CD4-positive, alpha-beta T cell (primary cell): Measurements from ENCODE around the gene VPS13D. TPM values are rescaled to one million over a fixed set of nuclear protein-coding genes. Genes with fewer than 3 reads are reported as not detected.

Experiments used
- ATAC-seq: fragments of 200-7000 bp; cut with Tn5 transposase; one replicate; pipeline ENCODE4 v1.10.0; 2022; ENCODE audit warnings: mild to moderate bottlenecking; ENCODE audit not compliant: poor library complexity
- CTCF ChIA-PET: fragments of 350-600 bp; sonication (Branson Sonifier 250); formaldehyde crosslinking; loops from one replicate; lab custom pipeline; 2021; ENCODE audit warnings: antibody characterized with exemption, inconsistent platforms; lab: Charles Lee
- POLR2A ChIA-PET: fragments of 350-600 bp; sonication (Branson Sonifier 250); formaldehyde crosslinking; loops from one replicate; lab custom pipeline; 2021; ENCODE audit warnings: antibody characterized with exemption, inconsistent platforms; lab: Charles Lee
- DNase-seq, 14 experiments: peaks; one replicate each; pipeline ENCODE4 v3.0.0-alpha.2; 2013 to 2020; ENCODE audit warnings: mixed read lengths in 2 of 14
- H3K27ac ChIP-seq, 2 donors: one replicate each; pipeline versions ENCODE4 v1.5.1 to v1.7.0; 2013; ENCODE audit warnings: low read length in 2 of 2, low read depth in 1 of 2, mild to moderate bottlenecking in 1 of 2
- H3K27me3 ChIP-seq, 2 experiments: 1 replicate in 1 of 2; 2 replicates in 1 of 2; pipeline versions ENCODE4 v1.6.1 to v1.7.0; 2013; ENCODE audit warnings: low read length in 2 of 2, control low read depth in 1 of 2, mild to moderate bottlenecking in 1 of 2, moderate library complexity in 1 of 2; ENCODE audit not compliant: insufficient read depth in 2 of 2, control insufficient read depth in 1 of 2
- H3K36me3 ChIP-seq: one replicate; pipeline ENCODE4 v1.6.1; 2013; ENCODE audit warnings: low read length, control low read depth; ENCODE audit not compliant: insufficient read depth
- H3K4me1 ChIP-seq: one replicate; pipeline ENCODE4 v1.6.1; 2013; ENCODE audit warnings: low read length, control low read depth; ENCODE audit not compliant: insufficient read depth
- H3K4me3 ChIP-seq: one replicate; pipeline ENCODE4 v1.5.1; 2013; ENCODE audit warnings: mild to moderate bottlenecking, low read length, moderate library complexity
- H3K9me3 ChIP-seq, 2 experiments: 1 replicate in 1 of 2; 2 replicates in 1 of 2; pipeline versions ENCODE4 v1.6.1 to v1.7.0; 2013; ENCODE audit warnings: low read length in 2 of 2, mild to moderate bottlenecking in 2 of 2, control low read depth in 1 of 2, moderate library complexity in 1 of 2; ENCODE audit not compliant: control insufficient read depth in 1 of 2, insufficient read depth in 1 of 2
- H3K27ac Mint-ChIP-seq: one replicate; pipeline ENCODE4 v1.8.0; 2020; ENCODE audit warnings: mixed read lengths
- H3K27me3 Mint-ChIP-seq: one replicate; pipeline ENCODE4 v1.8.0; 2021; ENCODE audit warnings: mixed read lengths
- H3K36me3 Mint-ChIP-seq: one replicate; pipeline ENCODE4 v1.8.0; 2021; ENCODE audit warnings: low read depth, mixed read lengths
- H3K4me1 Mint-ChIP-seq: one replicate; pipeline ENCODE4 v1.8.0; 2021; ENCODE audit warnings: low read depth, mixed read lengths
- H3K4me3 Mint-ChIP-seq: one replicate; pipeline ENCODE4 v1.8.0; 2020; ENCODE audit warnings: mild to moderate bottlenecking, mixed read lengths
- H3K9me3 Mint-ChIP-seq: one replicate; pipeline ENCODE4 v1.8.0; 2020; ENCODE audit warnings: mixed read lengths
- CTCF ChIP-seq: fragments of 200-600 bp; IDR thresholded peaks from one replicate; pipeline ENCODE4 v1.8.0; 2022; ENCODE audit warnings: antibody characterized with exemption, mild to moderate bottlenecking
- intact Hi-C, 2 experiments: fragments of 100-400 bp; cut with DNase I in 1 of 2; cut with micrococcal nuclease in 1 of 2; formaldehyde crosslinking; loops; one replicate each; pipeline versions ENCODE4 v1.15.1 to v1.9.0; 2023 to 2025; cut with DNase I, micrococcal nuclease
- total RNA-seq, 174 experiments: library from RNA in 2 of 174; stranded (reverse) in 2 of 174; gene quantifications; one replicate each; pipeline ENCODE4 v1.2.3 and lab custom pipeline; 2021 to 2026

Gene VPS13D
- total RNA-seq, 2 experiments from 2014 or later: 63.0 to 67.3 TPM

GRCh38 chr1:12424793-12425192, 195.0 kb downstream of the VPS13D start:
- H3K36me3 Mint-ChIP-seq: peaks cover 64% of the 10 kb centered on the region
- Histone ChIP-seq H3K27ac (no peak overlapping the region), H3K27me3 (no peaks in the 10 kb centered on the region), H3K36me3 (peaks cover 8% of the 10 kb centered on the region), H3K4me1 (no peaks in the 10 kb centered on the region), H3K9me3 (no peaks in the 10 kb centered on the region), H3K4me3 (no peak overlapping the region)
- no peak for TF ChIP-seq CTCF
- ATAC-seq (no peak), DNase-seq (no peak)
- no peak overlapping the region for H3K4me3 Mint-ChIP-seq
- POLR2A ChIA-PET: interaction anchor here (0.6 to 1.0 kb wide), 2 partner anchors 54 to 275 kb away, joined by 3 read pairs; no protein-coding TSS in a partner anchor
- H3K27ac Mint-ChIP-seq: no peak overlapping the region
- H3K27me3 Mint-ChIP-seq: no peaks in the 10 kb centered on the region
- H3K4me1 Mint-ChIP-seq: peaks cover 21% of the 10 kb centered on the region
- H3K9me3 Mint-ChIP-seq: no peaks in the 10 kb centered on the region
- intact Hi-C loops: no loop called here
- CTCF ChIA-PET: no interaction called here

- no peak for TF ChIP-seq CTCF
- DNase-seq (no peak), ATAC-seq (no peak)
- H3K9me3 ChIP-seq: no peaks in the 10 kb centered on the region
- H3K36me3 Mint-ChIP-seq: peaks cover 53% of the 10 kb centered on the region
- no peaks in the 10 kb centered on the region for H3K4me1 ChIP-seq
- intact Hi-C loops: no loop called here
- peaks cover 19% of the 10 kb centered on the region for H3K4me1 Mint-ChIP-seq
- ChIA-PET CTCF (no interaction called here), POLR2A (no interaction called here)
- no peaks in the 10 kb centered on the region for H3K27me3 Mint-ChIP-seq
- no peaks in the 10 kb centered on the region for H3K27me3 ChIP-seq
- peaks cover 3% of the 10 kb centered on the region for H3K36me3 ChIP-seq
- no peaks in the 10 kb centered on the region for H3K9me3 Mint-ChIP-seq
- H3K4me3 Mint-ChIP-seq: no peak overlapping the region
- no peak overlapping the region for H3K4me3 ChIP-seq
- no peak overlapping the region for H3K27ac ChIP-seq
- H3K27ac Mint-ChIP-seq: no peak overlapping the region
Measured at GRCh38 chr1:12426030-12426429, 196.2 kb downstream of the VPS13D start.

GRCh38 chr1:12428334-12428733, 198.5 kb downstream of the VPS13D start:
- no peak for ATAC-seq
- DNase-seq: no peak
- Mint-ChIP-seq H3K4me1 (peaks cover 15% of the 10 kb centered on the region), H3K36me3 (peaks cover 31% of the 10 kb centered on the region), H3K4me3 (no peak overlapping the region), H3K9me3 (no peaks in the 10 kb centered on the region), H3K27me3 (no peaks in the 10 kb centered on the region), H3K27ac (no peak overlapping the region)
- CTCF ChIA-PET: interaction anchor here (0.8 to 1.2 kb wide), 3 partner anchors 11 to 190 kb away, joined by 3 read pairs; partner anchors contain the start of gene DHRS3
- intact Hi-C loops: no loop called here
- H3K4me1 ChIP-seq: peaks cover 3% of the 10 kb centered on the region
- no peak overlapping the region for H3K4me3 ChIP-seq
- no peak for TF ChIP-seq CTCF
- H3K27me3 ChIP-seq: no peaks in the 10 kb centered on the region
- no peak overlapping the region for H3K27ac ChIP-seq
- H3K9me3 ChIP-seq: no peaks in the 10 kb centered on the region
- no peaks in the 10 kb centered on the region for H3K36me3 ChIP-seq
- POLR2A ChIA-PET: no interaction called here
